ENCODE data around the gene TRIP4.
"Not testable (repeated sequence)": the region's sequence is repeated elsewhere in the genome, so short reads cannot be mapped to it uniquely, and the experiment has no call there.

DNA sequence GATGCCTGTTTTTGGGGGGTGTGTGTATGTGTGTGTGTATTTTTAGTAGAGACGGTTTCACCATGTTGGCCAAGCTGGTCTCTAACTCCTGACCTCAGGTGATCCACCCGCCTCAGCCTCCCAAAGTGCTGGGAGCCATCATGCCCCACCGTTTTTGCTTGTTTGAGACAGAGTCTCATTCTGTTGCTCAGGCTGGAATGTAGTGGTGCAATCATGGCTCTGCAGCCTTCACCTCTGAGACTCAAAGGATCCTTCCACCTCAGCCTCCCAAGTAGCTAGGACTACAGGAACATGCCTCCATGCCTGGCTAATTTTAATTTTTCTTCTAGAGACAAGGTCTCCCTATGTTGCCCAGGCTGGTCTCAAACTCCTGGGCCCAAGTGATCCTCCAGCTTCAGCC, 4.8 kb downstream of the TRIP4 start:
- TF ChIP-seq, protein P1, sequence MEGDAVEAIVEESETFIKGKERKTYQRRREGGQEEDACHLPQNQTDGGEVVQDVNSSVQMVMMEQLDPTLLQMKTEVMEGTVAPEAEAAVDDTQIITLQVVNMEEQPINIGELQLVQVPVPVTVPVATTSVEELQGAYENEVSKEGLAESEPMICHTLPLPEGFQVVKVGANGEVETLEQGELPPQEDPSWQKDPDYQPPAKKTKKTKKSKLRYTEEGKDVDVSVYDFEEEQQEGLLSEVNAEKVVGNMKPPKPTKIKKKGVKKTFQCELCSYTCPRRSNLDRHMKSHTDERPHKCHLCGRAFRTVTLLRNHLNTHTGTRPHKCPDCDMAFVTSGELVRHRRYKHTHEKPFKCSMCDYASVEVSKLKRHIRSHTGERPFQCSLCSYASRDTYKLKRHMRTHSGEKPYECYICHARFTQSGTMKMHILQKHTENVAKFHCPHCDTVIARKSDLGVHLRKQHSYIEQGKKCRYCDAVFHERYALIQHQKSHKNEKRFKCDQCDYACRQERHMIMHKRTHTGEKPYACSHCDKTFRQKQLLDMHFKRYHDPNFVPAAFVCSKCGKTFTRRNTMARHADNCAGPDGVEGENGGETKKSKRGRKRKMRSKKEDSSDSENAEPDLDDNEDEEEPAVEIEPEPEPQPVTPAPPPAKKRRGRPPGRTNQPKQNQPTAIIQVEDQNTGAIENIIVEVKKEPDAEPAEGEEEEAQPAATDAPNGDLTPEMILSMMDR (IDR thresholded peaks at IDR 0.05), result not testable (repeated sequence)
- TF ChIP-seq POLR2A, POLR2AphosphoS5 (IDR thresholded peaks at IDR 0.05): not testable (repeated sequence)

Measured in transverse colon (tissue), 4 donors.